ENCODE measurements around the gene STOML1. TPM values are rescaled to one million over a fixed set of nuclear protein-coding genes. Genes with fewer than 3 reads are reported as not detected.

Gene STOML1
- total RNA-seq, 2 experiments from 2014 or later, result 4.6 to 5.3 TPM

DNA sequence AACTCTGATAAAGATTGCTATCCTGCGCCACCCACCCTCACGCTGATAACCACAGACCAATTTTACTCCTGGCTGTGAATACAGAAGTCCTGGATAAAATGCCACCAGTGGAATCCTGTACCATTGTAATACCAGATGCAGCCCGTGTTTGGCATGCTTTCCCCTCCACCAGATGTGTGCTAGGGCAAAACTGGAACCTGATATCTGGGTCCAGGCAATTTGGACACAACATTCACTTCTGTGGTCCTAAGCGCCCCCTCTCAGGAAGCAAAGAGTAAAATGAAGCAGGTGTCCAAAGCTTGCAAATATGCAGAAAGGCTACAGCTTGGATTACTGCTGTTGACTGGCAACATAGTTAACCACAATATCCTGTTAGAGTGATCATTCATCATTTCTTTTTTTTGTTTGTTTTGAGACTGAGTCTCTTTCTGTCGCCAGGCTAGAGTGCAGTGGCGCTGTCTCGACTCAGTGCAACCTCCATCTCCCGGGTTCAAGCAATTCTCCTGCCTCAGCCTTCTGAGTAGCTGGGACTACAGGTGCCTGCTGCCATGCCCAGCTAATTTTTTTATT, 33.0 kb downstream of the STOML1 start:
- ATAC-seq (ENCODE audit: poor library complexity) (peak; percentile 99), DNase-seq (peak in 12 of 14 experiments; percentile 20 to 72 (median 42))
- H3K4me1 Mint-ChIP-seq (ENCODE audit: low read depth), result peaks cover 37% of the 10 kb centered on the region
- H3K4me3 ChIP-seq (ENCODE audit: low read length), result peak overlapping the region; percentile 10
- TF ChIP-seq, protein P1, sequence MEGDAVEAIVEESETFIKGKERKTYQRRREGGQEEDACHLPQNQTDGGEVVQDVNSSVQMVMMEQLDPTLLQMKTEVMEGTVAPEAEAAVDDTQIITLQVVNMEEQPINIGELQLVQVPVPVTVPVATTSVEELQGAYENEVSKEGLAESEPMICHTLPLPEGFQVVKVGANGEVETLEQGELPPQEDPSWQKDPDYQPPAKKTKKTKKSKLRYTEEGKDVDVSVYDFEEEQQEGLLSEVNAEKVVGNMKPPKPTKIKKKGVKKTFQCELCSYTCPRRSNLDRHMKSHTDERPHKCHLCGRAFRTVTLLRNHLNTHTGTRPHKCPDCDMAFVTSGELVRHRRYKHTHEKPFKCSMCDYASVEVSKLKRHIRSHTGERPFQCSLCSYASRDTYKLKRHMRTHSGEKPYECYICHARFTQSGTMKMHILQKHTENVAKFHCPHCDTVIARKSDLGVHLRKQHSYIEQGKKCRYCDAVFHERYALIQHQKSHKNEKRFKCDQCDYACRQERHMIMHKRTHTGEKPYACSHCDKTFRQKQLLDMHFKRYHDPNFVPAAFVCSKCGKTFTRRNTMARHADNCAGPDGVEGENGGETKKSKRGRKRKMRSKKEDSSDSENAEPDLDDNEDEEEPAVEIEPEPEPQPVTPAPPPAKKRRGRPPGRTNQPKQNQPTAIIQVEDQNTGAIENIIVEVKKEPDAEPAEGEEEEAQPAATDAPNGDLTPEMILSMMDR (IDR thresholded peaks at IDR 0.05), result peak; percentile 38
- ChIA-PET CTCF (interaction anchor here (0.6 to 1.9 kb wide), 9 partner anchors 8 to 1377 kb away, joined by 3 to 12 read pairs (median 3); partner anchors contain the start of gene PML), POLR2A (interaction anchor here (0.5 to 1.6 kb wide), 4 partner anchors 31 to 72 kb away, joined by 3 to 8 read pairs (median 6); partner anchors contain the start of gene PML)
- H3K9me3 ChIP-seq (ENCODE audit: control insufficient read depth in 1 of 2, insufficient read depth in 1 of 2, low read length in 2 of 2), result no peaks in the 10 kb centered on the region
- H3K27ac Mint-ChIP-seq, result peak overlapping the region; percentile 83
- intact Hi-C loops (cut with DNase I, micrococcal nuclease), result loop anchor here in 1 of 2 experiments (10.0 kb wide), 1 partner anchor 176 kb away; the partner anchor contains the start of gene ISLR2
- H3K4me3 Mint-ChIP-seq, result peak overlapping the region; percentile 74
- H3K9me3 Mint-ChIP-seq, result no peaks in the 10 kb centered on the region
- no peaks in the 10 kb centered on the region for H3K27me3 Mint-ChIP-seq
- H3K36me3 ChIP-seq (ENCODE audit: insufficient read depth, low read length), result no peaks in the 10 kb centered on the region
- no peaks in the 10 kb centered on the region for H3K36me3 Mint-ChIP-seq (ENCODE audit: low read depth)
- H3K27ac ChIP-seq (ENCODE audit: low read depth in 1 of 2, low read length in 2 of 2), result peak overlapping the region in 1 of 2 donors; percentile 43
- peaks cover 27% of the 10 kb centered on the region for H3K4me1 ChIP-seq (ENCODE audit: insufficient read depth, low read length)
- H3K27me3 ChIP-seq (ENCODE audit: control insufficient read depth in 1 of 2, insufficient read depth in 2 of 2, low read length in 2 of 2), result no peaks in the 10 kb centered on the region

DNA sequence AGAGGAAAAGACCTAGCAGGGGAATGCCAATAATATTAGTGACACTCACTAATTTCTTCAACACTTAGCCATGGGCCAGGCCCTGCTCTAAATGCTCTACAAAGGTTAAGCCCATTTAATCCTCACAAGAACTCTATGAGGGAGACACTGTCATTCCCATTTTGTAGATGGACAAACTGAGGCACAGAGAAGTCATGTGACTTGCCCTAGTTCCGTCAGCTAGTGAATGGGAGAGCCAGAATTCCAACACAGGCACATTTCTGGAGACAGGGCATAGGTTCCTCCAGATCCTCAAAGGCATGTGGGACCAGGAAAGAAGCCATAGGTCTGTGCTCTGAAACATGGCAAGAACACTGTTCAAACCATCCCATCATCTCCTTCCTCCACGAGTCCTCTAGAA, 34.3 kb downstream of the STOML1 start:
- H3K4me3 Mint-ChIP-seq, result peak overlapping the region; percentile 48
- no peaks in the 10 kb centered on the region for H3K9me3 ChIP-seq (ENCODE audit: control insufficient read depth in 1 of 2, insufficient read depth in 1 of 2, low read length in 2 of 2)
- no peaks in the 10 kb centered on the region for H3K36me3 Mint-ChIP-seq (ENCODE audit: low read depth)
- DNase-seq (no peak), ATAC-seq (ENCODE audit: poor library complexity) (no peak)
- no peaks in the 10 kb centered on the region for H3K36me3 ChIP-seq (ENCODE audit: insufficient read depth, low read length)
- no peaks in the 10 kb centered on the region for H3K27me3 ChIP-seq (ENCODE audit: control insufficient read depth in 1 of 2, insufficient read depth in 2 of 2, low read length in 2 of 2)
- intact Hi-C loops (cut with DNase I, micrococcal nuclease), result loop anchor here in 1 of 2 experiments (10.0 kb wide), 1 partner anchor 177 kb away; the partner anchor contains the start of gene ISLR2
- peaks cover 27% of the 10 kb centered on the region for H3K4me1 ChIP-seq (ENCODE audit: insufficient read depth, low read length)
- H3K4me3 ChIP-seq (ENCODE audit: low read length), result no peak overlapping the region
- no peaks in the 10 kb centered on the region for H3K27me3 Mint-ChIP-seq
- H3K27ac ChIP-seq (ENCODE audit: low read depth in 1 of 2, low read length in 2 of 2), result no peak overlapping the region
- peak overlapping the region; percentile 83 for H3K27ac Mint-ChIP-seq
- peaks cover 33% of the 10 kb centered on the region for H3K4me1 Mint-ChIP-seq (ENCODE audit: low read depth)
- TF ChIP-seq, protein P1 (IDR thresholded peaks at IDR 0.05), result no peak
- no peaks in the 10 kb centered on the region for H3K9me3 Mint-ChIP-seq
- ChIA-PET POLR2A (no interaction called here), CTCF (interaction anchor here (1.6 to 1.7 kb wide), 2 partner anchors 15 to 30 kb away, joined by 4 to 6 read pairs; no protein-coding TSS in a partner anchor)

DNA sequence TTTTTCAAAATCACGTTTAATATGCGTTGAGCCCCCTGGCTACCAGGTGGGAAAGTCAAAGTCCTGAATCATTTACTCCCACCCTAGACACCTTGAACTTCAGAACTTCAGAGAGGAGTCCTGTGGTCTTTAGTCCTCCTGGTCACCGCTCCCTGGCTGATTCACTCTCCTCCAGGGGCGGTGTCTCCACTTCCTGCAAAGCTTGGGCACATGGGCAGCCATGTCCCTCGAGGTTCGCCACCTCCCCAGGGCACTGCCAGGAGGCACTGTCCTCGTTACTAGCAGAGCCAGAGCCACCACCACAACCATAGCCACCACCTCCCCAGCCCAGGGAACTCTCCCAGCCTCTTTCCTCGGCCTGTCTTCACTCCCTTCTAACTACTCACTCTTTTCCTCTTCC, 34.8 kb downstream of the STOML1 start:
- POLR2A ChIA-PET, result interaction anchor here (1.9 kb wide), 1 partner anchor 9 kb away, joined by 7 read pairs; no protein-coding TSS in a partner anchor
- Mint-ChIP-seq H3K9me3 (no peaks in the 10 kb centered on the region), H3K4me1 (ENCODE audit: low read depth) (peaks cover 33% of the 10 kb centered on the region), H3K4me3 (no peak overlapping the region), H3K36me3 (ENCODE audit: low read depth) (no peaks in the 10 kb centered on the region), H3K27ac (peak overlapping the region; percentile 36), H3K27me3 (no peaks in the 10 kb centered on the region)
- H3K36me3 ChIP-seq (ENCODE audit: insufficient read depth, low read length), result no peaks in the 10 kb centered on the region
- intact Hi-C loops (cut with DNase I, micrococcal nuclease), result loop anchor here in 1 of 2 experiments (10.0 kb wide), 1 partner anchor 178 kb away; the partner anchor contains the start of gene ISLR2
- no peaks in the 10 kb centered on the region for H3K9me3 ChIP-seq (ENCODE audit: control insufficient read depth in 1 of 2, insufficient read depth in 1 of 2, low read length in 2 of 2)
- ATAC-seq (ENCODE audit: poor library complexity), result no peak
- no peak for DNase-seq
- no peak overlapping the region for H3K4me3 ChIP-seq (ENCODE audit: low read length)
- H3K27me3 ChIP-seq (ENCODE audit: control insufficient read depth in 1 of 2, insufficient read depth in 2 of 2, low read length in 2 of 2), result no peaks in the 10 kb centered on the region
- H3K4me1 ChIP-seq (ENCODE audit: insufficient read depth, low read length), result peaks cover 27% of the 10 kb centered on the region
- CTCF ChIA-PET, result interaction anchor here (1.6 to 1.7 kb wide), 2 partner anchors 16 to 30 kb away, joined by 4 to 6 read pairs; no protein-coding TSS in a partner anchor
- TF ChIP-seq, protein P1 (IDR thresholded peaks at IDR 0.05), result no peak
- H3K27ac ChIP-seq (ENCODE audit: low read depth in 1 of 2, low read length in 2 of 2), result no peak overlapping the region

Measured in CD4-positive, alpha-beta T cell (primary cell).